ENCODE measurements around the gene SCUBE1. TPM values are rescaled to one million over a fixed set of nuclear protein-coding genes. Genes with fewer than 3 reads are reported as not detected.

The SCUBE1 gene
- total RNA-seq, 5 donors from 2014 or later (not counting 1 experiment from before 2014, with no cell fraction given) = 0.03 to 0.10 TPM; not detected in 3

DNA sequence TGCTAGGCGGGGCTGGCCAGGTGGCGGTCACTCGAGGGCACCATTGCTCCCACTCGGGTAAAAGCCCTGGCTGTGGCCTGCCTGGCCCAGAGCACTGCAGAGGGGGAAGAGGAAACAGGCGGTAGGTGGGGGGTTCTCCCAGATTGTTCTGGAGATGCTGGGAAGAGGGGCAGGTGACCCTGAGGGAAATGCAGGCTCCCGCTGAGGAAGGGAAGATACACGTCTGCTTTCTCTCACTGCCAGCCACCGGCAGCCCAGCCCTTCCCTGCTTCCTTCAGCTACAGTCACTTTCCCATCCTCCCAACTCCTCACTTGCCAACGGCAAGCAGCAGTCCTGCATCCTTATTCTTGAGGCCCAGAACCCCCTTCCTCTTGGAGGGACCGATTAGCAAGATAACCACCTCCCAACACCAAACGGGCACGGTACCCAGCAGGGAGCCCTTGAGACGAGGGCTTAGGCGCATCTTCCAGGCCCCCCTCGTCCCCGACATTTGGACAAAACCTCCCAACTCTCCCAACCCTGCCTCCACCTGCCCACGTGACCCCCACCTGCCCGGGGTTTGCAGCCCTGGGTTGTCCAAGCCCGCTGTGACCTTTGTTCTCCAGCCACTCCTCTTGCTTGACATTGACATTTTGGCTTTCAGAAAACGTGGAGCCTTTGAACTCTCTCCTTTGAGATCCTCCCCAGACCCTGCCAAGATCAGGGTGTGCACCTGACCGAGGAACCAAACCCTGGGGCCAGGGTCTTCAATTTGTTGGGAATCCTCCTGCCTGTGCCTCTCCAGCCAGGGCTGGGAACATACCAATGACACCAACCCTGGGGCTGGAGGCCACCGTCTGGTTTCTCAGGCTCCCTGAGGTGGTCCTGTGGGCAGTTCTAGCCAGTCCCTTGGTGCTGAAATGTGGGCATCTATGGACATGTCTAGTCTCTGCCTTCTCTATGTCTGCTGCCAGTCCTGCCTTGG is 107.4 kb downstream of the SCUBE1 start:
- DNase-seq (no peak), ATAC-seq (replicated peaks in 1 of 4) (no peak)
- H3K27ac Mint-ChIP-seq = no peak overlapping the region
- no peak overlapping the region for H3K4me3 Mint-ChIP-seq
- H3K9me3 Mint-ChIP-seq = no peaks in the 10 kb centered on the region
- no peak overlapping the region for H3K4me3 ChIP-seq (ENCODE audit: control insufficient read depth in 1 of 2, extremely low read depth in 1 of 2, low read length in 1 of 2)
- no peaks in the 10 kb centered on the region for H3K36me3 ChIP-seq (ENCODE audit: control insufficient read depth in 2 of 2, extremely low read depth in 1 of 2, insufficient read depth in 1 of 2, low read length in 1 of 2)
- H3K27me3 Mint-ChIP-seq = peaks cover 4 to 13% of the 10 kb centered on the region in 2 donors
- H3K27me3 ChIP-seq (replicated peaks in 1 of 2; ENCODE audit: control insufficient read depth in 2 of 2, extremely low read depth in 1 of 2, insufficient read depth in 2 of 2, low read length in 1 of 2) = peaks cover 0 to 55% of the 10 kb centered on the region in 2 experiments
- H3K9me3 ChIP-seq = no peaks in the 10 kb centered on the region
- CTCF ChIA-PET = no interaction called here
- POLR2A ChIA-PET = no interaction called here
- peaks cover 3 to 5% (median 5%) of the 10 kb centered on the region in 3 donors for H3K4me1 Mint-ChIP-seq
- H3K4me1 ChIP-seq (ENCODE audit: control insufficient read depth in 1 of 2, extremely low read depth in 1 of 2, insufficient read depth in 2 of 2, low read length in 2 of 2) = peaks cover 0 to 9% of the 10 kb centered on the region in 2 experiments
- no peak overlapping the region for H3K27ac ChIP-seq (ENCODE audit: low read length)
- 84% methylated on average over 18 of the region's 22 CpGs for WGBS (ENCODE audit: insufficient coverage)
- no peaks in the 10 kb centered on the region for H3K36me3 Mint-ChIP-seq

DNA sequence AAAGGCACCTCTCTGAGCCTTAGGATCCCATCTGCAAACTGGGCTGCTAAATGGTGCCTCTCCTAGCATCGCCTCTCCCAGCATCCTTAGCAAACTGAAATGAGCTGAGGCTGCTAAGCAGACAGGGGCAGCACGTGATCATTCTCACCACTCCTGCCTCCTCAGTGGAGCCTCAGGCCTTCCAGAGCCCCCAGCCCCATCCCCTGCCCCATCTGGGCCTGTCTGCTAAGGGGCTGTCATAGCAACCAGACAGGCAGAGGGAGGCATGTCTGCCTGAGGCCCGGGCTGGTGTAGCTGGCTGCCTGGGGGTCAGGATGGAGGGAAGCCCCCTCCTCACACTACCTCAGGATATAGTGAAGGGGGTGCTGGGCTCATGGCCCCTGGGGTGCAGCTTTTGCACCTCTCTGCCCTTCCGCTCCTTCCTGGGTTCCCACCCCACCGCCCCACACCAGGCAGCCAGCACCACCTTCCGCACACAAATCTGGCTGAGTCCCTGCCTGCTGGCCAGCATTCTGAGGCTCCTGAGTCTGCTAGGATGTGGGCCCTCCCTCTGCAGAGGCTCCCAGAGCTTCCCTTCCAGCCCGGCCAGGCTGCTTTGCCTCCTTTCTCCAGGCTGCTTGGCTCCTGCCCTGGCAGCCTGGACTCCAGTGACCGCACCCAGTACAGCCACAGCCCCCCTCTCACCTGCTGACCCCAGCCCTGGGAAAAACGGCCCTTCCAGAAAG is 108.7 kb downstream of the SCUBE1 start:
- 75% methylated on average over 6 of the region's 9 CpGs for WGBS (ENCODE audit: insufficient coverage)
- H3K4me3 ChIP-seq (ENCODE audit: control insufficient read depth in 1 of 2, extremely low read depth in 1 of 2, low read length in 1 of 2) = no peak overlapping the region

DNA sequence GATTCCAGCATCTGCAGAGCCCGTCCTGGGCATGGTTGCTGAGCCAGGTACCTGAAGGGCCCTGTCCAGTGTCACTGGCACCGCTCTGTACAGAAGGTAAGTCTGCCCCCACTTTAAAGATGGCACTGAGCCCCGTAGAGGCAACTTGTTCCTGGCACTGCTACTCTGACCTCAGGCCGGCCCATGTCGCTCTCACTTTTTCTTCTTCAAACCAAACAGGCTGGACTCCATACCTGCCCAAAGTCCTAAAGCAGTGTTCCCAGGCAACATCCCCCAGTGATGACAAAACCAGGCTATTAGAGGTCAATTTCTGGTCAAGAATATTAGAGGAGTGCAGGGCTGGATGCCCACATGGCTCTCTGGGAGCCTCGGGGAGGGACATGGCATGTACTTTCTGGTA is 109.6 kb downstream of the SCUBE1 start:
- peaks cover 0 to 9% of the 10 kb centered on the region in 2 experiments for H3K4me1 ChIP-seq (ENCODE audit: control insufficient read depth in 1 of 2, extremely low read depth in 1 of 2, insufficient read depth in 2 of 2, low read length in 2 of 2)
- POLR2A ChIA-PET = no interaction called here
- no peaks in the 10 kb centered on the region for H3K36me3 ChIP-seq (ENCODE audit: control insufficient read depth in 2 of 2, extremely low read depth in 1 of 2, insufficient read depth in 1 of 2, low read length in 1 of 2)
- 79% methylated on average over 6 of the region's 6 CpGs for WGBS (ENCODE audit: insufficient coverage)
- Mint-ChIP-seq H3K27ac (no peak overlapping the region), H3K4me3 (no peak overlapping the region), H3K9me3 (no peaks in the 10 kb centered on the region), H3K4me1 (peaks cover 3 to 5% (median 5%) of the 10 kb centered on the region in 3 donors), H3K36me3 (no peaks in the 10 kb centered on the region), H3K27me3 (peaks cover 4 to 10% of the 10 kb centered on the region in 2 donors)
- H3K27ac ChIP-seq (ENCODE audit: low read length) = no peak overlapping the region
- CTCF ChIA-PET = interaction anchor here in 1 of 2 donors (2.8 kb wide), 1 partner anchor 112 kb away, joined by 20 read pairs; no protein-coding TSS in a partner anchor
- no peak for ATAC-seq (replicated peaks in 1 of 4)
- no peaks in the 10 kb centered on the region for H3K9me3 ChIP-seq
- H3K4me3 ChIP-seq (ENCODE audit: control insufficient read depth in 1 of 2, extremely low read depth in 1 of 2, low read length in 1 of 2) = no peak overlapping the region
- H3K27me3 ChIP-seq (replicated peaks in 1 of 2; ENCODE audit: control insufficient read depth in 2 of 2, extremely low read depth in 1 of 2, insufficient read depth in 2 of 2, low read length in 1 of 2) = peaks cover 0 to 45% of the 10 kb centered on the region in 2 experiments
- no peak for DNase-seq

More for the DNA sequence above, 108.7 kb downstream of the SCUBE1 start:
- peaks cover 4 to 13% of the 10 kb centered on the region in 2 donors for H3K27me3 Mint-ChIP-seq
- H3K4me1 Mint-ChIP-seq = peaks cover 3 to 5% (median 5%) of the 10 kb centered on the region in 3 donors
- Histone ChIP-seq H3K27ac (ENCODE audit: low read length) (no peak overlapping the region), H3K27me3 (replicated peaks in 1 of 2; ENCODE audit: control insufficient read depth in 2 of 2, extremely low read depth in 1 of 2, insufficient read depth in 2 of 2, low read length in 1 of 2) (peaks cover 0 to 47% of the 10 kb centered on the region in 2 experiments), H3K9me3 (no peaks in the 10 kb centered on the region), H3K4me1 (ENCODE audit: control insufficient read depth in 1 of 2, extremely low read depth in 1 of 2, insufficient read depth in 2 of 2, low read length in 2 of 2) (peaks cover 0 to 9% of the 10 kb centered on the region in 2 experiments), H3K36me3 (ENCODE audit: control insufficient read depth in 2 of 2, extremely low read depth in 1 of 2, insufficient read depth in 1 of 2, low read length in 1 of 2) (no peaks in the 10 kb centered on the region)
- no peak overlapping the region for H3K27ac Mint-ChIP-seq
- no peak overlapping the region for H3K4me3 Mint-ChIP-seq
- ATAC-seq (replicated peaks in 1 of 4) = no peak
- POLR2A ChIA-PET = no interaction called here
- CTCF ChIA-PET = interaction anchor here in 1 of 2 donors (0.6 kb wide), 1 partner anchor 132 kb away, joined by 5 read pairs; no protein-coding TSS in a partner anchor
- no peaks in the 10 kb centered on the region for H3K9me3 Mint-ChIP-seq
- no peaks in the 10 kb centered on the region for H3K36me3 Mint-ChIP-seq
- DNase-seq = no peak

GRCh38 chr22:43232445-43232844 is 110.7 kb downstream of the SCUBE1 start:
- Mint-ChIP-seq H3K4me3 (no peak overlapping the region), H3K36me3 (no peaks in the 10 kb centered on the region), H3K4me1 (peaks cover 3 to 5% (median 5%) of the 10 kb centered on the region in 3 donors), H3K27ac (no peak overlapping the region), H3K27me3 (peaks cover 4 to 6% of the 10 kb centered on the region in 2 donors), H3K9me3 (no peaks in the 10 kb centered on the region)
- H3K27ac ChIP-seq (ENCODE audit: low read length) = no peak overlapping the region
- no peak overlapping the region for H3K4me3 ChIP-seq (ENCODE audit: control insufficient read depth in 1 of 2, extremely low read depth in 1 of 2, low read length in 1 of 2)
- ATAC-seq (replicated peaks in 1 of 4) = no peak
- no peak for DNase-seq
- 91% methylated on average over 5 of the region's 8 CpGs for WGBS (ENCODE audit: insufficient coverage)
- no peaks in the 10 kb centered on the region for H3K9me3 ChIP-seq
- no peaks in the 10 kb centered on the region for H3K36me3 ChIP-seq (ENCODE audit: control insufficient read depth in 2 of 2, extremely low read depth in 1 of 2, insufficient read depth in 1 of 2, low read length in 1 of 2)
- H3K27me3 ChIP-seq (replicated peaks in 1 of 2; ENCODE audit: control insufficient read depth in 2 of 2, extremely low read depth in 1 of 2, insufficient read depth in 2 of 2, low read length in 1 of 2) = peaks cover 0 to 45% of the 10 kb centered on the region in 2 experiments
- CTCF ChIA-PET = interaction anchor here (1.3 to 2.8 kb wide), 3 partner anchors 113 to 151 kb away, joined by 3 to 20 read pairs (median 13); no protein-coding TSS in a partner anchor
- POLR2A ChIA-PET = no interaction called here
- H3K4me1 ChIP-seq (ENCODE audit: control insufficient read depth in 1 of 2, extremely low read depth in 1 of 2, insufficient read depth in 2 of 2, low read length in 2 of 2) = peaks cover 0 to 9% of the 10 kb centered on the region in 2 experiments

- Histone ChIP-seq H3K27me3 (replicated peaks in 1 of 2; ENCODE audit: control insufficient read depth in 2 of 2, extremely low read depth in 1 of 2, insufficient read depth in 2 of 2, low read length in 1 of 2) (peaks cover 0 to 50% of the 10 kb centered on the region in 2 experiments), H3K27ac (ENCODE audit: low read length) (no peak overlapping the region), H3K4me3 (ENCODE audit: control insufficient read depth in 1 of 2, extremely low read depth in 1 of 2, low read length in 1 of 2) (no peak overlapping the region), H3K9me3 (no peaks in the 10 kb centered on the region), H3K4me1 (ENCODE audit: control insufficient read depth in 1 of 2, extremely low read depth in 1 of 2, insufficient read depth in 2 of 2, low read length in 2 of 2) (peaks cover 0 to 13% of the 10 kb centered on the region in 2 experiments), H3K36me3 (ENCODE audit: control insufficient read depth in 2 of 2, extremely low read depth in 1 of 2, insufficient read depth in 1 of 2, low read length in 1 of 2) (no peaks in the 10 kb centered on the region)
- Mint-ChIP-seq H3K27ac (no peak overlapping the region), H3K4me1 (peaks cover 3 to 5% (median 5%) of the 10 kb centered on the region in 3 donors), H3K27me3 (peaks cover 4 to 6% of the 10 kb centered on the region in 2 donors), H3K36me3 (no peaks in the 10 kb centered on the region), H3K4me3 (no peak overlapping the region), H3K9me3 (no peaks in the 10 kb centered on the region)
- 84% methylated on average over 15 of the region's 15 CpGs for WGBS (ENCODE audit: insufficient coverage)
- ChIA-PET POLR2A (no interaction called here), CTCF (interaction anchor here (0.6 to 2.8 kb wide), 5 partner anchors 114 to 322 kb away, joined by 3 to 20 read pairs (median 3); no protein-coding TSS in a partner anchor)
- DNase-seq (no peak), ATAC-seq (replicated peaks in 1 of 4) (no peak)
Measured at GRCh38 chr22:43231724-43232034, 111.5 kb downstream of the SCUBE1 start.

Measured in T-cell (primary cell).